ENCODE data around the gene NPAS3.

Gene NPAS3

DNA sequence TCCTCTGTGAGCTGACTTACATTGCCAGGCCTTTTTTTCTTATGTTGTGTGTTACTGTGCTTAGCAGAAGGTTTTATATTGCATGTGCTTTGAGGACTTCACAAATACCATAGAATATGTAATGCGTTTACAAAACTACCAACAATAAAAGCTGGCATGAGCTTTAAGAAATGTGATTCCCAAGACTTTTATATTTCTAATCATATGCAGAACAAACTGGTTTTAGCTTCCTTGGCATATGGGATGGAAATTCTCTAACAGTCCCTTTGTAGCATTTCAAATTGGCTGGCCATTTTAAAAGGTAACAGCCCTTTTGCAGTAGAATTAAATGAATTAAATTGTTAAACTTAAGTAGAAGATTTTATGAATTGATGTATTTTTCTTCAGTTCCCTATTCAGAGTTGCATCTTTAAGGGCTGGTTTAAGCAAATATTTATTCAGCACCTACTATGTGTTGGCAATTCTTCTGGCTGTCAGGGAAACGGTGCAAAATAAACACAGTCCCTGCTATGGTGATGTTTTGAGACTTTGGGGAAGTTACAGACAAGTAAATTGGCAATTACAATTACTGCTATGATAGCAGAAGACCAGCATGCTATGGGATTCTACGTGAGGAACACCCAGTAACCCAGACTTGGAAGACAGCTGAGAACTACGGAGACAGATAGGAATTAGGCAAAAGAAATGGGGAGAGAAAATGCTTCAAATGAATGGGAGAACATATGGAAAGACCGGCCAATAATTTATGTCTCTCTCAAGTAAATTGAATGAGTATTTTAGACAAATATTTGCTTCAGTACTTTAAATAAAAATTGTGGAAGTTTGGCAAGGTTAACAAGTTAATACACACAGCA is 565.8 kb downstream of the NPAS3 start:
- H3K4me3 ChIP-seq (ENCODE audit: low read depth, low read length): no peak overlapping the region

DNA sequence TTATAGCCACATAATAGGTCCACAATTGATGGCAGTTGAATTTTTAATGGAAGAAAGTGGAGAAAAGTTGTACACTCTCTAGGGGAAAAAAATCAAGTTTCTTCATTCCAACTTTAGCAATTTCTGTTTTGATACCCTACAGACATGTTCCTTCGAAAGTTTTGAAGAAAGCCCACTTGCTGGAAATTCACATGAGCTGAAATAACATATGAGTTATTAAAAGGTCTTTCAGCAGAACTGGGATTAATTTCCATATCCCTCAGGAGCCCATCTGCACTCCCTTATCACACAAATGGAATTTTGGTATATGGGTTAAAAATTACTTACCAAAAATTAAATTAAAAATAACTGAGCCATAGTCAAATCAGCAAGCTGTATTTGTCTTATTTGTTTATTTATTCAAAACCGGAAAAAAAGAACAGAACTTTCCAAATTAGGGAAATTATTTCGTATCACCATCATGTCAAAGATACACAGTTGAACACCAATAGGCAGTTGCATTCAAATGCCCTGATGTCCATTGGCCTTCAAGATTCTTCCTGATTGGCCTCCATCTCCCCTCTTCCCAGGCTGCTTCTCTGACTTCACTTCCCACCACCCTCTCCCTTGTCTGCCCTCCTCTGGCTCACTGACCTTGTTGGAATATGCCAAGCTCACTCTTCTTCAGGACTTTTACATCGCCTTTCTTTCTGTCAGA is 566.7 kb downstream of the NPAS3 start:
- H3K4me3 ChIP-seq (ENCODE audit: low read depth, low read length): no peak overlapping the region

DNA sequence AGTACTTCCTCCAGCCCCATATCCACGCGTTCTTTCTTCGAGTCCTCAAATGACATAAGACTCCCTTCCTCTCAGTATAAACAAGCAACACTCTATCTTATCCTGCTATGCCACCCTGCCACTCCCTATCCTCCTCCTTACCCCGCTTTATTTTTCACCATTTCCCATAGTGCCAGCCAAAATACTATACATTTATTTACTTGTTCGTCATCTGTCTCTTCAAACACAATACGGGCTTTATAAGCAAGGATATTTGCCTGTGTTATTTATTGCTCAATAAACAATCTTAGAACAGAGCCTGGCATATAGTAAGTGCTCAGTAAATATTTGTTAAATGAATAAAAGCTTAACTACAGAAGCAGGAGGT is 567.3 kb downstream of the NPAS3 start:
- no peak overlapping the region for H3K4me3 ChIP-seq (ENCODE audit: low read depth, low read length)

DNA sequence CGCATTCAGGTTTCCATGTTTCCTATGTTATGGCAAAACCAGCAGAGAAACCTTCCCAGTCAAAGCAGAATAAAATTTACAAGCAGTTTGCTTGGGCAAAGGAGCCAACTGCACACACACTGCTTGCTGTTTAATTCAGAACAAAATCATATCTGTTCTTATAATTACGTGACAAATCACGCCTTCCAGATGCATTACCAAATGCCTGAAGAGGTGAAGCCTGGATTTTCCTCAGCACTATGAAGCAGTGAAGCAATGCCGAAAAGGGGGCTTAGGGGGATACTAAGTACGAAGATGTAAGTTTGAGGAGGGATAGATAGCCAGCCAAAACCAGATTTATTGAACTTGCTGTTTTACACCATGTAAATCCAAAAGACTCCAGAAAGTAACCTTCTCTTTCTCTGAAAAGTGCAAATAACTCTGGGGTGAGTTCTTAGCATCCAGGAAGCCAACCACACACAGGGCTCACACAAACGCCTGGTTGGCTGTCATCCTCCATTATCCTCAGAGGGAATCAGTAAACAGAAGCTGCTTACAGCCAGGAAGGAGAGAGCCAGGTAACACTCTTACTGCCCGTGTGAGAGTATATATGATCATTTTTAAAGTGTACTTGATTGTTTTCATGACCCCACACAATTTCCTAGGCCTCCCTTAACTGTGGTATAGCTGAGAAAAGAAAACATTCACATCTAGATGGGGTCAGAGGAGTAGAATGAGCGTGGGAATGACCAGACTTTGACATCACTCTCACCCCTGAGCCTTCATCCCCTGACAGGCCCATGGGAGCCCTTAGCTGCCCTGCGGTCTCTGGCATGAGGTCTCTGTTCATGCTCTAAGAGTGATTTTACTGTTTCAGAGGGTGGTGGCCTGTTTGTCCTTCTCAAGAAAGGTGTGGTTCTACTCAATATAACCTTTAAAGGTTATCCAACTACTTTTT is 569.7 kb downstream of the NPAS3 start:
- H3K4me3 ChIP-seq (ENCODE audit: low read depth, low read length): no peak overlapping the region

DNA sequence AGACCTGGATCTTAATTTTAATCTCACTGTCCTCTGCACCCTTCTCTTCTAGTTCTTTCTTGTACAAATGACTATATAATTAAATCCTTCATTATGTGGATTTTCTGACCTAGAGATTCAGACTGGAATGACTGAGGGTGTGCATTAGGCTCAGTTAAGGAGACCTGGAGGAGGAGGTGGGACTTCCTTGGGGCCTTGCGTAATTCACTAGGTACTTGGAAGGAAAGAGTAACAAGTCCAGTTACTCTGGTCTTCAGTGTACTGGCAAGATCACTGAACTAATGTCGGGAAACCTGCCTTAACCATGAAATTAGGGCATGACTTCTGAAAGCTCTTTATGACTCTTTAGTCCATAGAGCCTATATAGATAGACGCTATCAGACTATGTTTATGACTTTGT is 570.8 kb downstream of the NPAS3 start:
- no peak overlapping the region for H3K4me3 ChIP-seq (ENCODE audit: low read depth, low read length)

DNA sequence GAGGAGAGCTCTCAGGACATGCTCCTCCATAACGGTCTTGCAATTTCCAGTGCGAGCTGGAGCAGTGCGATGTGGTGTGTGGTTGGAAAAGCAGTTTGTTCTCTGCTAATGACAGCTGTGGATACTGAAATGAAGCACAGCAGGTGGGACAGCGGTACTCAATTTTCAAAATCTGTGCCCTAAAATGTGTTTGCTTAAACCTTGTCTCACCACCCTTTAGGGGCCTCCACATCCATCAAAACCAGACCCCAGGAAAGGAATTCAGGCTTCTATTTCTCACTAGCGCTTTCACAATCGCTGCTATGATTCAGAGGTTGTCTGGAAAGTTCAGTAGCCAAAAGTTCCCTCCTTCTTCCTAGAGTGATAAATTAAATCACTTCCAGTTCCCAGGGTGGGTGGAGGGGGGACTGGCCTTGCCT is 571.4 kb downstream of the NPAS3 start:
- no peak overlapping the region for H3K4me3 ChIP-seq (ENCODE audit: low read depth, low read length)

DNA sequence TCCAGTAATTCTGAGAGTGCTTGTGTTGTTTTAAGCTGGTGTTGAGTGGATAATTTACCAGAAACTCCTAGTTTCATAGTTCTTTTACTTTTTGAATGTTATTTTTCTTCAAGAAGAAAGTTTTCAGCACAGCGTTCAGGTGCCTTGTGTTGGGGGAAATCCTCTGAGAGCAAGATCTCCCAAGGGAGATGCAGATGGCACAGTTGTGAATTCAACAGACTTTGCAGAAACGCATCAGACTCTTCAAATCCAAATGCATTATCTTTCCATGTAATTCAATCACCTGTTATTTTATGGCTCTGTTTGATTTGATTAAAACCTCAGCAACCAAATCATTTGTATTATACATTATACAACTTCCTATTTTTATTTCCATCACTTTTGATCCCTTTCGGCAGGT is 572.3 kb downstream of the NPAS3 start:
- H3K4me3 ChIP-seq (ENCODE audit: low read depth, low read length): no peak overlapping the region

DNA sequence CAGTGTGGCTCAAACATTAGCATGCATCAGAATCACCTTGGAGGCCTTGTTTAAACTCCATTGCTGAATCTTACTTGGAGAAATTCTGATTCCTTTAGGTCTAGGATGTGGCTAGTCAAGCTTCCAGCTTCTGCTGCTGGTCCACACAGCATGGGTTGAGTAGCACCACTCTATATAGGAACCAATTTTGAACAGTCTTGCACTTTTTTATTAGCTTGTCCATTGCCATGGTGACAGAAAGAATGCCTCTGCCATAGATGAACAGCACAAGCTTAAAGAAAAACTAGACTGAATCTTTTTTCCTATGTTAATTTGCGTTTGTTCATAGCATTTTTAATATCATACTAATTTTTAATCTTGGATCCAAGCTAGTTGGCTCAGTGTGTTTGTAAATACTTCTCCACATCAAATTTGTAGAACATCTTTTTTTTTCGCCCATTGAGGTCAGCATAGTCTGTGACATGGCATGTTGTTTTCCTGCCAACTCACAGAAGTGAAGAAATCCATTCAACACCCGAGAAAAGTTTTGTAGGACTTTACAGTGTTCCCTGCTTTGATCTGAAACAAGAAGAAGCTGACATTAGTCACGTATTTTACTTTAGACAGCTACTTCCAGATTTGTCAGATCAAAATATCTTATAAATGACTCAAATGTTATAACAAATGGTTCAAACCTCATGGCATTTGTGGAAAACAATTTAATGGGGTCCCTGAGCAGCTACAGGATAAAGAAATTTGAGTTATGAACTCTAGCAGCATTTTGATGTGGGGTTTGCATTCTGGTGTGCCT is 573.4 kb downstream of the NPAS3 start:
- no peak overlapping the region for H3K4me3 ChIP-seq (ENCODE audit: low read depth, low read length)

DNA sequence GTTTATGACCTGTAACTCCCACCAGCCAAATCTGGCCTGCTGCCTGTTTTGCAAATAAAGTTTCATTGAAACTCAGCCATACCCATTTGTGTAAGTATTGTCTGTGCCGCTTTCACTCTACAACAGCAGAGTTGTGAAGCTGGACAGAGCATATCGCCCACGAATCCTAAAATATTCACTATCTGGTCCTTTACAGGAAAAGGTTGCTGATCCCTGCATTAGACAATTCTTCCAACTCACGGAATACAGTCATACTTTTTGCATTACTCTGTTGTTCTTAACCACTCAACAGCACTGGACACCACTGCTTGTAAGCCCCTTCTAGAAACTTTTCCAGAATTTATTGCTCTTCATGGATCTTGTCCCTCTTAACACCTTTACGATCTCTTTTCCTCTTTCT is 576.8 kb downstream of the NPAS3 start:
- no peak overlapping the region for H3K4me3 ChIP-seq (ENCODE audit: low read depth, low read length)

DNA sequence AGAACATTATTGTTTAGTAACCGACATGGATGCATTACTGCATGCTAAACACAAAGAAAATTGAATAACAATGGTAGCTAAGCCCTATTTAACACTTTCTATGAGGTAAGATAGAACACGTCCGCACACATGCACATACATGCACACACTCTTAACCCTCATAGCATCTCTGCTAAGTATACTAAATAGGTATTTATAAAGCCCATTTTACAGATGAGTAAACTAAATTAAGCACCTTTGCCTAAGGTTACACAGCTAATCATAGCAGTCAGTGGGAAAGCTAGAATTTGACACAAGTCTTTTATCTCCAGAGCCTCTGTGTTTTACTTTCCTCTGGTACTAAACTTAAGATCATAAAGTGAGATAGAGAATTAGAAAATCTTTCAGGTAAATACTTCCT is 577.2 kb downstream of the NPAS3 start:
- no peak overlapping the region for H3K4me3 ChIP-seq (ENCODE audit: low read depth, low read length)

DNA sequence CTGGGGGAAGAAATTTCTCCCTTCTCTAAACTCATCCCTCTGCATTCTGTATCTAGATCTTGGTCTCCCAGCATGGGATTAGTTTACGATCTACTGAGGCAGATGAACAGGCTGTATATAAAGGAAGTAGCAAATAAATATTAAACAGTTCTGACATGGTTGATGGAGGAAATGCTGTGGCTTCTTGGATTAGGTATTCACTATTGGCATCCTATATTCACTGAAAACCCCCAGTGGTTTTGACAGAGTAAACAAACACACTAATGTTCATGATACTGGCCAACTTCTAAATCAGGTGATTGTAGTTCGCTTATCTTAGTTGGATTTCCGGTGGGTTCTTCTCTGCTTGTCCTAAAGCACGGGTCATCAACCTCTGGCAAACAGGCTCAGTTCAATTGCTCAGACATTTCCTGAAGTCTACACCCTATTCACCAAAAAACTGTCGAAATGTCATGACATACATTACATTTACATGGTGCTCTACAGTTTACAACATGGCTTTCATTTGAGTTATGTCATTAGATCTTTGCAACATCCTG is 578.3 kb downstream of the NPAS3 start:
- no peak overlapping the region for H3K4me3 ChIP-seq (ENCODE audit: low read depth, low read length)

DNA sequence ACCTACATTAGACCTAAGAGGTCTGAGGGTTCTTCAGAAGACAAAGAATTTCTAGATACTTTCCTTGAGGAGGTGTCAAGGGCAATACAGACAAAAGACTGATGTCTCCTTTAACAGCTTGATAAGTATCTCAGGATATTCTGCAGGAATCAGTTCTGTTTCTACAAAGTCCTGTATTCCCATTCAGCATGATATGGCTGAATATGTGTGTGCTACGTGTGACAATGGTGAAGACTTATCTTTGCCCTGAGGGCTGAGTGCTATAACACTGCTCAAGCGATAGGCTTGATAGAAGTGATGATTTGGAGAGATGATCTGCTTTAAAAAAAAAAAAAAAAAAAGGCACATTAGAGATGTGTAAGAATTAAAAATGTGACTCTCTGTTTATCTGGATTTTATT is 582.5 kb downstream of the NPAS3 start:
- H3K4me3 ChIP-seq (ENCODE audit: low read depth, low read length): no peak overlapping the region

DNA sequence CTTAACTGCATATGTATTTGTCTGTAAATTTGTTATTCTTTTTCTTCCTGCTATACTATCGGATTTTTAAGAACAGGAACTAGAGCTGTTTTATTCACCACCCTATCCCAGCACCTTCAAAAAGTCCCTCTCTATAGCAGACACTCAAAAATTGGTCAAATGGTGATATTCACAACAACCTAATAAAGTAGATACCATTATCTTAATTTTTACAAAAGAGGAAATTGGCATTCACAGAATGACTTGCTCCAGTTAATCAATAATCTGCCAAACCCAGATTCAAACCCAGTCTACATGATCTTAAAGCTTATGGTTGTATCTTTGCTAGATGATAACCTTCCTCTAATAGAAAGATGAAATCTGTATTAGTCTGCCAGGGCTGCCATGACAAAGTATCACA is 585.6 kb downstream of the NPAS3 start:
- H3K4me3 ChIP-seq (ENCODE audit: low read depth, low read length): no peak overlapping the region

DNA sequence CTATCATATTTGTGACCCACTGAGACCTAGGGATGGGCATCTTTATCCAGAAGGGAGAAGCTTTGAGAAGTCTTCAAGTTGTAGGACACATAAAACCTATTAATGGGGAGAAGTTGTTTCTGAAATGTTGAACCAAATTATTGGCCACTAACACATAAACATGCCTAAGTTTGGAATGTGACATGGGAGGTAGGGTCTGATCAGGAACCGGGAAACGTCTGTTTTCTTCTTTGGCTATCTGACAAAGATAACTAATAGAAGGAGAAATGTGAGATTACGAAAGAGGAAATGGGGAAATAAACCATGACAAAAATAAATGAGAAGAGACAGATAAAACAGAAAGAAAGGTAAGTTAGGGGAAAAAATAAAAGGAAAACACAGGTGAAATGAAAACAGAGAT is 586.9 kb downstream of the NPAS3 start:
- H3K4me3 ChIP-seq (ENCODE audit: low read depth, low read length): no peak overlapping the region

DNA sequence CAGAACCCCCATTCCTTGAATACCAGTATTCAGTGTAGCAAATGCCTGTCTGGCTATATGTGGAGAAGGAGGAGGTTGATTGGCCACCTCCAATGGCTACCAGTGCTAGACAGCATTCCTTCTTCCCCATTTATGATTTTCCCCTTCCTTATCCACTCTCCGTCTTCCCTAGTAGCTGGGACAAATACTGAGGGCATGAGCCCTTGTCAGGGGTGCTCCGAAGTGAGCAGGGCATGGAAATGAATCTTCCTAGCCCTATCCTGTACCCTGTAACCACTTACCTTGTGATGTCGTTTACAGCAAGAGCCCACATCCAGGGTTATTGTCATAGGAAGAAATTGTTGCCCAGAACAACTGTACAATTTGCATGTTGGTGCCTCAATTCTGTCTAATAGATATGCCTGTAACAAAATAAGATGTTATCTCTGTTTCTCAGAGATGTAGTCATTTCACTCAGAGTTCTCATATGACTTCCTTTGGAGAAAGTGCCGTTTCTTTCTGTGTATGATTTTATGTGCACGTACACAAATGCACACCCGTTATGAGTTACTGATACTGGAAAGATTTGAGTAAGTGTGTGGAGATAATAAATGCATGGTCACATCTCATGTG is 588.5 kb downstream of the NPAS3 start:
- H3K4me3 ChIP-seq (ENCODE audit: low read depth, low read length): no peak overlapping the region

DNA sequence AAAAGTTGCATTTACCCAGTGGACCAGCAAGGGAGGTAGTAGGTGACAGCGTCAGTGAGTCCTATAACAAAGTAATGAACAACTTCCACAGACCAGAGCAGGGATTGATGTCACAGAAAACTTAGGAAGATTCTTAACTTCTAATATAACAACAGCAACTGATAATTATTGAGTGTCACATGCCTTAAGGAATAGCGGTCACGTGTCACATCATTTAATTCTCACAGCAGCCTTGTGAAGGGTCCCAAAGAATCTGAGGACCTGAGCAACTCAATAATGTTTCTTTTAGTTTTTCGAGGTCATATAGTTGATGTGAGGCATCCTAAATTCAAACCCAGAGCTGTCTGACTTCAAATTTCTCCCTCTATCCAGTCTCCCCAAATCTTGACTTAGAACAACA is 590.0 kb downstream of the NPAS3 start:
- no peak overlapping the region for H3K4me3 ChIP-seq (ENCODE audit: low read depth, low read length)

DNA sequence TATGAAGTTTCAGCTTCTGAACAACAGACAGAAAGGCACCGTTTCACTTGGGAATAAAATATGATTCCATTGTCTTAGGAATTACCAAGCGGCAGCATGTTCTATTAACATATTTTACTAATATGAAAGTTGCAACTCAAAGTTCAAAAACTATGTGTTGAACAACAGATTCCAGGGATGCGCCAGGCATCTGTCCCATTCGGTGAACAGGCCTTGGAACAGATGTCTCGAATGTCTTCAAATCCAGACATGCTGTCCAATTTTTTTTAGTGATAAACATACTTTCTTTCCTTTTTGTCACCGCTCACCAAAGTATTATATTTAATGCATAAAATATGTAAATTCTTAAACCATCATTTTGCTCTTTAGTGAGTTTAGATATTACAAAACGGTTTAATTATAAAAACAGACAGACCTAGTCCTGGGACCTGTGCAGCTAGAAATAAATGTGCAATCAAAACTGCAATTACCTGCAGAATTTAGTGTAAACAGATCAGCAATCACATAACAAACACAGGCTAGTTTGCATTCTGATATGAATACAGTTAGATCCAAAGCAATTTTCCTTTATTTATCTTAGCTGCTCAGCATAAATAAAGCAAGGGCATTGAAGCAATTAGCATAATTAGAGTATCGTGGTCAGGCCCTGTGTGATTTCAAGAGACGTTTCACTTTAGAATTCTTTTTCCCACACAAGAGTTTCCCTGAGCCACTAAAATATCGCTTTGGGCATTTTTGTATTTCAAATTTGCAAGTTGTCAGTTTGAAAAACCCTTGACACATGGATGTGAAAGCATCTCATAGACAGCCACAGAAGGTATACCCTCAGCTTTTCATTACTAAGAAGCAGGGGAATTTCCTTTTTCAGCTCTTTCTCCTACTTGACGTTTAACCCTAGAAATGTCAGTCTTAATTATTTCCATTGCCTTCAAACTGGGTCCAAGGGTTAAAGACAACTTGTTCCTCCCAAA is 591.4 kb downstream of the NPAS3 start:
- H3K4me3 ChIP-seq (ENCODE audit: low read depth, low read length): no peak overlapping the region

DNA sequence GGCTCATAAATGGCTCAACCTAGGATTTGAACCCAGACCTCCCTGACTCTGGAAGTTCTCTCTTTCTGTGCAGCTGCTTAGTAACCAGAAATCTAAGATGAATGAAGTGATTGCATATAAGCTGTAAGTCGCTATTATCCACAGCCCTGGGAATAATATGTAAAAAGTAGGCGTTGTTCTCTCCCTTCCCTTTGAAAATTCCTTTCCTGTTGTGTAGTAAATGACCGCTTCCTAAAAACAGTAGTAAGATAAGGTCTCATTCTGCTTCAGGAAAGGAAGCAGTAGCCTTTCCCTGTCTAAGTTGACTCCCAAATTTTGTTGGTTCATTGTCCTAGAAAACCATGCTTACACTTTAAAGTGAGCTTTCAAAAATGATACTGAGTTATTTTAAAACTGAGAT is 593.9 kb downstream of the NPAS3 start:
- H3K4me3 ChIP-seq (ENCODE audit: low read depth, low read length): no peak overlapping the region

DNA sequence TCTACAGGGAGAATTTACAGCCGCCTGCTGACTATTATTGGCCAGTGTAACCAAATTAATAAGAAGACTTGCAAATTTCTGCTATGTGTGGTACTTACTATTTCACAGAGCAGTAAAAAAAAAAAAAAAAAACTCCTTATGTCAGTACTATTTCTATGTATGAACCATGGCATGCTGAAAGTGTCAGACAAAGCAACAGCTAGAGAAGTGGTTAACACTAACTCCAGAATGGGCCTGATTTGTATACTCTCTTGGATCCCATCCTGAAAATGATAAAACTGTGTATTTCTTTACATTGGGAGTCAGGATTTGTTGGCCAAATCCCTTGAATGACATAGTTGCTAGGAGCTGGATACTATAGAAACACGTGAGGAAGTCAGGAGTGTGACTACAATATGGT is 595.4 kb downstream of the NPAS3 start:
- no peak overlapping the region for H3K4me3 ChIP-seq (ENCODE audit: low read depth, low read length)

Data from iPS-11a (cell line).